ENCODE results near the gene RNF208.

DNA sequence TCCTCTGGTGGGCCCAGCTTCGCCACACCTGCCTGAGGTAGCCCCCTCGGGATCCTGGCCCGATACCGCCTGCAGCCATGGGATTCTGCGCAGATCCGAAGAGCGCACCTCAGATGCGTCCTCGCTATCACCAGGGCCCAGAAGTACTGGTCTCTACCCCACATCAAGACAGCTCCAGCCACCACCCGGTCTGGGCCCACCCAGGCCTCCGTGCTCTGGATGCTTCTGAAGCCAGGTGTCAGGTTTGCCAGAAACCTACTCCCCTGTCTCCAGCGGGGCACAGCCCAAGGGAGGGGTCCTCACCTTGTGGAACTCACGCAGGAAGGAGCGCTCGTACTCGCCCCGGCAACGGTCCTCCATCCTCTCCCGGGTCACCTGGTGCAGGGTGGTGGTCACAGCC lies 36.1 kb downstream of the RNF208 start:
- TF ChIP-seq POLR2A (IDR thresholded peaks at IDR 0.05): no peak
- TF ChIP-seq, protein P1, sequence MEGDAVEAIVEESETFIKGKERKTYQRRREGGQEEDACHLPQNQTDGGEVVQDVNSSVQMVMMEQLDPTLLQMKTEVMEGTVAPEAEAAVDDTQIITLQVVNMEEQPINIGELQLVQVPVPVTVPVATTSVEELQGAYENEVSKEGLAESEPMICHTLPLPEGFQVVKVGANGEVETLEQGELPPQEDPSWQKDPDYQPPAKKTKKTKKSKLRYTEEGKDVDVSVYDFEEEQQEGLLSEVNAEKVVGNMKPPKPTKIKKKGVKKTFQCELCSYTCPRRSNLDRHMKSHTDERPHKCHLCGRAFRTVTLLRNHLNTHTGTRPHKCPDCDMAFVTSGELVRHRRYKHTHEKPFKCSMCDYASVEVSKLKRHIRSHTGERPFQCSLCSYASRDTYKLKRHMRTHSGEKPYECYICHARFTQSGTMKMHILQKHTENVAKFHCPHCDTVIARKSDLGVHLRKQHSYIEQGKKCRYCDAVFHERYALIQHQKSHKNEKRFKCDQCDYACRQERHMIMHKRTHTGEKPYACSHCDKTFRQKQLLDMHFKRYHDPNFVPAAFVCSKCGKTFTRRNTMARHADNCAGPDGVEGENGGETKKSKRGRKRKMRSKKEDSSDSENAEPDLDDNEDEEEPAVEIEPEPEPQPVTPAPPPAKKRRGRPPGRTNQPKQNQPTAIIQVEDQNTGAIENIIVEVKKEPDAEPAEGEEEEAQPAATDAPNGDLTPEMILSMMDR (IDR thresholded peaks at IDR 0.05): no peak
